GM19452 (cell line): Measurements from ENCODE around the gene CD151.
A peak's percentile ranks its signal among the peaks of the same experiment; 100 is the strongest.

Experiments
- ATAC-seq: cut with Tn5 transposase; IDR thresholded peaks from one replicate; pipeline ENCODE4 v1.9.1; 2021; ENCODE audit not compliant: unreplicated experiment

CD151 gene

DNA sequence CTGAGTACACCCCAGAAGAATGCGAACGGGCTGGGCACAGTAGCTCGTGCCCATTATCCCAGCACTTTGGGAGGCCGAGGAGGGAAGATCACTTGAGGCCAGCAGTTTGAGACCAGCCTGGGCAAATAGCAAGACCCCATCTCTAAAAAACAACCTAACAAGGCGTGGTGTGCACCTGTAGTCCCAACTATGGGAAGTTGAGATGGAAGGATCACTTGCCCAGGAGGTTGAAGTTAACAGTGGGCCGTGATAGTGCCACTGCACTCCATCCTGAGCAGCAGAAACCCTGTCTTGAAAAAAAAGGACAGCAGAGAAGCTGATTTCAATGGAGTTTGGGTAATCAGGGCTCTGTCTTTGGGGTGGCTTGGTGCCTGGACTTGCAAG, 19.7 kb upstream of the CD151 start:
- ATAC-seq = no peak

DNA sequence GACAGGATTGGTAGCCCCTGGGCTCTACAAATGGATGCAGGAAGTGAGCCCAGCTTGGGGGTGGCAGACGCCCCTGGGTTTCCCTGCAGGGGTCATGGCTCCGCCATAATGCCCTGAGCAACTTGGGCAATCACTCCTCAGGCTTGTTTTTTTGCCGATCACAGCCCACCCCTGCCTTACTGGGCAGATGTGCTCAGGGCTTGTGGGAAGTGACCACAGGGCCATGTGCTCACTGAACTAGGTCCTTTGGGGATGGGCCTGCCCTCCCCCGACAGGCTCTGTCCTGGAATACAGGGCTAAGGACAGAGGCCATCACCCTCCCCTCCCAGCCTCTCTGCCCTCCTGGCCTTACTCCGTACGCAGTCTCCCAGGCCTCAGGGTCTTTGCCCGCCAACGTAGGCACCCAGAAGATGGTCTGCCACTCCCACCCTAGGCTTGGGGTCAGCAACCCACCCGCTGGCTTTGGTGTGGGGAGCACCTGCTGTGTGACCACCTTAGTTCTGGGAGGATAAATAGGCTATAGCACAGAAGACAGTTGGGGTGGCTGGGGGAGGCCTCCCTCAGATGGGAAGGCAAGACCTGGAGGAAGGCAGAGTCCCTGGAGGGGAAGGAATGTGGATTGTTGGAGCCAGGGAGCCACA, 19.2 kb upstream of the CD151 start:
- no peak for ATAC-seq

DNA sequence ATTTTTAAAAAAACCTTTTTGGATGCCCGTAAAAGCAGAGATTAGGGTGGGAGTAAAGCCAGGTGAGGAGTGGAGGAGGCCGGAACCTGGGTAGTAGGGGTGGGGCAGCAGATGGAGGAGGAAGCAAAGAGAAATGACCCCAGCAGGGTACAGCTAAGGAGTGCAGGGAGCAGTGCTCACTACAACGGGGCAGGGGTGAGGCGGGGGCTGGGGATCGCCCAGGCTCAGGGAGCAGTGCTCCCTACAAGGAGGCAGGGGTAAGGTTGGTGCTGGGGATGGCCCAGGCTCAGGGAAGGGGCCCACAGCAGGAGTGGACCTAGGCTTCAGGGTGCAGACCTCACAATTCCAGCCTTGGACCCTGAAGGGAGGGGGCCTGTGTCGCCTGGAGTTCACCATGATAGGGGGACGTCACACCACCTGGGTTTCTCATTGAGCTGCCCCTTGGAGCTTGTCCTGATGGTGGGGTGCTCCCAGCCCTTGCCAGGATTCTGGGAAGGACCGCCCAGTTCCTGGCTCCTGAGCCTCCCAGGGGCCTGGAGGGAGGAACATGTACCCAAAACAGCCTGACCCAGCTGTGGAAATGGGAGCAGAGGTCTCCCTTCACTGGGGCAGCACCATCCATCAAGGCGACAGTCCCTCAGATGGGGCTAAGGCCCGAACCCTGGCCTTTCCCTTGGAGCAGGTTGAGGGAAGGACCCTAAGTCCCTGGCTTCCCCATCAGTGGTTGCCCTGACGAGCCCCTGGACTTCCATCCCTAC, 16.9 kb upstream of the CD151 start:
- no peak for ATAC-seq

DNA sequence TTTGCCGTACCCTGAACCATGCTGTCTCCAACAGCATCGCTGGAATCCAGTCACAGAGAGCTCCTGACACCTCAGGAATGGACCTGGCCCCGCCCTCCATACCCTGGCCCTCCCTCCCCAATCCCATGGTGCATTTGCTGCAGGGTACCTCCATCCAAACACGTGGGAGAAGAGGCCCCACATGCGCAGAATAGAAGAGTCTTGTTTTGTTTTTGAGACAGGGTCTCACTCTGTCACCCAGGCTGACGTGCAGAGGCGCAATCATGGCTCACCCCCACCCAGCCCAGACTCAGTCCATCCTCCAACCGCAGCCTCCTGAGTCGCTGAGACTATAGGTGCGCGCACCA, 16.3 kb upstream of the CD151 start:
- no peak for ATAC-seq

DNA sequence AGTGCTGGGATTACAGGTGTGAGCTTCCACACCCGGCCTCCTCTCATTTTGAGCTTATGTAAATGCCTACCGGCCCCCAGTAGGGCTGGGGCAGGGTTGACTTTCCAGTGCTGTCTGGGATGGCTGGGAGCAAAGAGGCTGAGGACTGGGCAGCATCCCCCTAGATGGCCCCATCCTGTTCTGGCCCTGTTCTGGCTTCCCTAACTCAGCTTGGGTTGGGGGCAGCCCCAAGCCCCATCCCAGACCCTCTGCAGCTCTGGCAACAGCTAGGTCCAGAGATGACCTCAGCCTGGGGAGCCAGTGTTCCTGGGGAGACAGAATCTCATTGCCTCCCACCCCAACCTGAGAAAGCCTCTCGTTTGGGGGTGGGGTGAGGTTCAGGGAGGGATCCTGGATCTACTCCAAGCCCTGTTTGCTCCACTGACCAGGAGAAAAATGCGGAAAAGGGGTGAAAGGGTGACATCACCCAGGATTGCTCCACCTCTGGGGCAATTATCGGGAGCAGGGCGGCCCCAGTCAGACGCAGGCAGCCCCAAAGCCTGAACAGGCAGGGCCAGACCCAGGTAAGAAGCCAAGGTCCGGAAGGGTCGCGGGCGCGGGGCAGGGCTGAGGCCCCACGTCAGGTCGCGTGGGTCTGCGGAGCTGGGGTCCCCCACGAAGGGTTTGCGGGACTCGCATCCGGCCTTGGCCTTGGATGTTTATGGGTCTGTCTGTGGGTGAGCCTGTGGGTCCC, 14.2 kb upstream of the CD151 start, which contains the start of gene PNPLA2:
Gene PNPLA2, plus strand, starts transcription at position 519 of the 733 bp plus-strand sequence. CDS start 805 bp downstream, outside the sequence.
- no peak for ATAC-seq

DNA sequence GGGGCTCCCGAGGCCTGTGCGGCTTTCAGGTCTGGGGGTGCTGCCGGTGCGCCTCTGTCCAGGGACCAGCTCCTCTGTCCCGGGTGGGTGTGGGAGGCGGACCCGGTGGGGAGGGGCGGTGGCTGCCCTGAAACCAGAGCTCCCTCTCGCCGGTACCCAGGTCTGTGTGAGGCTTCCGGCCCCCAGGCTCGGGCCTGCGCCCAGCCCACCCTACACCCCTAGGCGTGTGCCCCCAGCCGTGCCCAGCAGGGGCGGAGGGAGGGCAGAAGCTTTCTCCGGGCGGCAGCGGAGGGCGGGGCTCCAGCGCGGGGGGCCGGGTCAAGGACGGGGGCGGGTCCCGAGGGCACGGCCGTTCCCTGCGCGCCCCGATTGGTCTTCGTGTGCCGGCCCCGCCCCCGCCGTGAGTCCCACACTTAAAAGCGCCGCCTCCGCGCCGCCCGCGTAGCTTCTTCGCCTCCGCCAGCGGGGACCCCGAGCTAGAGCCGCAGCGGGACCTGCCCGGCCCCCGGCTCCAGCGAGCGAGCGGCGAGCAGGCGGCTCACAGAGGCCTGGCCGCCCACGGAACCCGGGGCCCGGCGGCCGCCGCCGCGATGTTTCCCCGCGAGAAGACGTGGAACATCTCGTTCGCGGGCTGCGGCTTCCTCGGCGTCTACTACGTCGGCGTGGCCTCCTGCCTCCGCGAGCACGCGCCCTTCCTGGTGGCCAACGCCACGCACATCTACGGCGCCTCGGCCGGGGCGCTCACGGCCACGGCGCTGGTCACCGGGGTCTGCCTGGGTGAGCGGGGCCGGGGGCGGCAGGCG, 13.4 kb upstream of the CD151 start:
- ATAC-seq = peak; percentile 58

DNA sequence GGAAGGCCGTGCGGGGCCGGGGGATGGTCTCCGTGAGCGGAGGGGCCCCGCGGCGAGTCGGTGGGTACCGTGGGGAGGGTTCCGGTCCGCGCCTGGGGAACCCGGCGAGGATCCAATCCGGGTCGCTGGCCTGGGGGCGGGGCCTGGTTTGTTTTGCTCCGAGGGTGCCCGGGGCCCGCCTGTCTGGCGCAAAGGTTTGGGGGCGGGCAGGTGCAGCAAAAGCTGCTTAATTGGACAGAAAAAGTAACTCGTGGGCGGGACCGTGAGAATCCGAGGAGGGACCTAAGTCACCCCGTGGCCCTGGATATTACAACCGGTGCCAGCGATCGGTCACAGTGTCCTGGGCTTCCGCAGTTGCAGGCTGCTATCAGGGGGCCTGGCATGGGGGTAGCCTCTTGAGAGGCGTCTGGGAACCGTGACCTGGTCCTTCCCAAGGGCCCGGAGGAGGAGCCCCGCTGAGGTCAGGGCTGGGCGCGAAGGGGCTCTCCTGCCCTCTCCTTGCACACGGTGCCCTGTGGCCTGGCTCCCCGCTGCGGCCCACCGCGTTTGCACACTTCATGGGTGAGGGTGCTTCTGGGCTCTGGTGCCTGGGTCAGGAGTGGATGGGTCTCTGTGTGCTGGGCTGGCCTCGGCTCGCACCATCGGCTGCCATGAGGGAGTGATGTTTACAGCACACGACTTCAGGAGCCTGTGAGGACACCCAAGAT, 12.7 kb upstream of the CD151 start:
- ATAC-seq = peak; percentile 55

DNA sequence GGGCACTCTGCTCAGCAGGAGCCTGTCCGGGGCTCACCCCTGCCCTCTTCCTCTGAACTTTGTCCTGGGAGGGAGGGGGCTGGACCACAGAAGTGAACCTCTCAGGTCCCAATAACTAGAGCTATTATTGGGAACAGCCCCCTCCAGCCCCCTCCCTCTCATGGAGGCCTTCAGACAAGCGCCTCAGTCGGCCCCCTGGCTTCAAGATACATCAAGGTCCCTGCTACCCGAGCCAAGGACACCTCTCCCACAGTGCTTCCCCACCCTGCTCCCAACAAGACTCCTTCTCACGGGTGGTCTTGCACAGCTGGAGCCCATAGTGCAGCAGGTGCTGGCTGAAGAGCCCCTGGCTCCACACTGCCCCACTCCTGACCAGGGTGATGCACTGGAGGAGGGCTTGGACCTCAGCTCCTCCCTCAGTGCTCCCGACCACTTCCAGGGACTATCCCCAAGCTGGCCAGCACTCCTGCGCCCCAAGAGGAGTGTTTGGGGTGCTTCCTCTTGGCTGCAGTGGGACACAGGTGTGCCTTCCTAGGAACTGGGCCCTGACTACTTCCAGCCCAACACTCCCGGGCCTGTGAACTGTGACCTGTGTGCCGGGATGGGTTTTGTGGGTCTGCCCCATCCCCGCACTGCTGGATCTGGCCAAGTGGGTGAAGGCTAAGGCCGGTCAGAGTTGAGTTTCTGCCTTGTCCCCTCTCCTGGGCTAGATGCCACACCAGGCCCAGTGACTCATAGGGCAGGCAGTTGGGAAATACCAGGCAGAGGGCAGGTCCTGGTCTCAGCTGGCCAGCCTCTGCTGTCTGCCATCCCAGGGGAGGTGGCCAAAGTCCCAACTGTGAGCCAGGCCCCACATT, 11.9 kb upstream of the CD151 start:
- no peak for ATAC-seq

DNA sequence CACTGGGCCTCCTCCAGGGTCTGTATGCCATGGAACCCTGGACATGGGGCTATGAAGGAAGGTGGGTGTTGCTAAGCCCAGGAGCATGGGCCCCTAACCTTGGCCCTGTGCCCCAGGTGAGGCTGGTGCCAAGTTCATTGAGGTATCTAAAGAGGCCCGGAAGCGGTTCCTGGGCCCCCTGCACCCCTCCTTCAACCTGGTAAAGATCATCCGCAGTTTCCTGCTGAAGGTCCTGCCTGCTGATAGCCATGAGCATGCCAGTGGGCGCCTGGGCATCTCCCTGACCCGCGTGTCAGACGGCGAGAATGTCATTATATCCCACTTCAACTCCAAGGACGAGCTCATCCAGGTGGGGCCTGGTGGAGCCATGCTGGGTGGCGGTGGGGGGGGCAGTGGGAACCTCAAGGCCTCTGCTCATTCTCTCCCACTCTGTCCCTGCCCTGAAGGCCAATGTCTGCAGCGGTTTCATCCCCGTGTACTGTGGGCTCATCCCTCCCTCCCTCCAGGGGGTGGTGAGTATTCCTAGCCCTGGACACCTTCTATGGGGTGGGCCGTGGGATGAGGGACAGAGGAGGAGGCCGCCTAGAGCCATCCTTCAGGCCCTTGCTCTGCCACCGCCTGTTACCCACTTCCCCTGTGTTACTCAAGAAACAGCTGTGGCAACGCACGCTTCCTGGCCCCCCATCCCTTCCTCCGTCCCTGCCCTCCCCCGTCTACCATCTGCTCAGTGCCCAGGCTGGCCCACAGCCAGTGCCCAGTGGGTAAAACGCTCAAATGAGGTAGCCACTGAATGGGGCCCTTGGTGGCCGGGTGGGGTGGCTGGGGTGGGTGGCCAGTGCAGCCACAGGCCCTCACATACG, 11.0 kb upstream of the CD151 start:
- ATAC-seq = no peak

DNA sequence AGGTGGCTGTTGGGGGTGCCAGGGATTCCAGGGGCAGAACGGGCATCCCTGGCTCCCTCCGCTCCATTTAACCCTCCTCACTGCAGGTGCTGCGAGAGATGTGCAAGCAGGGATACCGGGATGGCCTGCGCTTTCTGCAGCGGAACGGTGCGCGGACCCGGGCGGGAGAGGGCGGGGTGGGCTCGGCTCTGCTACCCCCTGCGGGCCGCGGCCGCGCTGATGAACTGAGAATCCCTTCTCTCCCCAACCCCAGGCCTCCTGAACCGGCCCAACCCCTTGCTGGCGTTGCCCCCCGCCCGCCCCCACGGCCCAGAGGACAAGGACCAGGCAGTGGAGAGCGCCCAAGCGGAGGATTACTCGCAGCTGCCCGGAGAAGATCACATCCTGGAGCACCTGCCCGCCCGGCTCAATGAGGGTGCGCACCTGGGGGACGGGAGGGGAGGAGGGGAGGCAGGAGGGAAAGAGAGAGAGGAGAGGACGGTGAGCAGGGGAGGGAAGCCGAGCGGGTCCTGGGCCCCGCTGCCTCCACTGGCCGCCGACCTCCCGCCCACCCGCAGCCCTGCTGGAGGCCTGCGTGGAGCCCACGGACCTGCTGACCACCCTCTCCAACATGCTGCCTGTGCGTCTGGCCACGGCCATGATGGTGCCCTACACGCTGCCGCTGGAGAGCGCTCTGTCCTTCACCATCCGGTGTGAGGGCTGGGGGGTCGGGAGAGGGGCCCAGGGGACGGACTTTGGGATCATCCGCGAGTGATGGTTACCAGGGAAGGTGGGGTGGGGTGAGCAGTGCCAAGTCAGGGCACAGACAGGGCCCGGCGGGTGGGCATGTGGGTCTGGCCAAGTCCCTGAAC, 9.1 kb upstream of the CD151 start:
- ATAC-seq = no peak

DNA sequence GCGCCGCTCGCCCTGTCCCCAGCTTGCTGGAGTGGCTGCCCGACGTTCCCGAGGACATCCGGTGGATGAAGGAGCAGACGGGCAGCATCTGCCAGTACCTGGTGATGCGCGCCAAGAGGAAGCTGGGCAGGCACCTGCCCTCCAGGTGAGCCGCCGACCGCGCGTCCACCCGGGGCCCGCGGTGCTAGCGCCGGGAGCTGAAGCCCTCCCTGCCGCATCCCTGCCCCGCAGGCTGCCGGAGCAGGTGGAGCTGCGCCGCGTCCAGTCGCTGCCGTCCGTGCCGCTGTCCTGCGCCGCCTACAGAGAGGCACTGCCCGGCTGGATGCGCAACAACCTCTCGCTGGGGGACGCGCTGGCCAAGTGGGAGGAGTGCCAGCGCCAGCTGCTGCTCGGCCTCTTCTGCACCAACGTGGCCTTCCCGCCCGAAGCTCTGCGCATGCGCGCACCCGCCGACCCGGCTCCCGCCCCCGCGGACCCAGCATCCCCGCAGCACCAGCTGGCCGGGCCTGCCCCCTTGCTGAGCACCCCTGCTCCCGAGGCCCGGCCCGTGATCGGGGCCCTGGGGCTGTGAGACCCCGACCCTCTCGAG, 8.4 kb upstream of the CD151 start:
- ATAC-seq = no peak

DNA sequence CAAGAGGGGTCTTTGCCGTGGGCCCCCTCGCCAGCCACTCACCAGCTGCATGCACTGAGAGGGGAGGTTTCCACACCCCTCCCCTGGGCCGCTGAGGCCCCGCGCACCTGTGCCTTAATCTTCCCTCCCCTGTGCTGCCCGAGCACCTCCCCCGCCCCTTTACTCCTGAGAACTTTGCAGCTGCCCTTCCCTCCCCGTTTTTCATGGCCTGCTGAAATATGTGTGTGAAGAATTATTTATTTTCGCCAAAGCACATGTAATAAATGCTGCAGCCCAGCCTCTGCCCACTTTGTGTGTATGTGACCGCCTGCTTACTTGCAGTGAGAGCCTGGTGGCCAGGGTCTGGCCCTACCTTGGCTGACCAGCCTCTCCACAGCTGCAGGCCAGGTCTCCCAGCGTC, 7.8 kb upstream of the CD151 start:
- no peak for ATAC-seq

DNA sequence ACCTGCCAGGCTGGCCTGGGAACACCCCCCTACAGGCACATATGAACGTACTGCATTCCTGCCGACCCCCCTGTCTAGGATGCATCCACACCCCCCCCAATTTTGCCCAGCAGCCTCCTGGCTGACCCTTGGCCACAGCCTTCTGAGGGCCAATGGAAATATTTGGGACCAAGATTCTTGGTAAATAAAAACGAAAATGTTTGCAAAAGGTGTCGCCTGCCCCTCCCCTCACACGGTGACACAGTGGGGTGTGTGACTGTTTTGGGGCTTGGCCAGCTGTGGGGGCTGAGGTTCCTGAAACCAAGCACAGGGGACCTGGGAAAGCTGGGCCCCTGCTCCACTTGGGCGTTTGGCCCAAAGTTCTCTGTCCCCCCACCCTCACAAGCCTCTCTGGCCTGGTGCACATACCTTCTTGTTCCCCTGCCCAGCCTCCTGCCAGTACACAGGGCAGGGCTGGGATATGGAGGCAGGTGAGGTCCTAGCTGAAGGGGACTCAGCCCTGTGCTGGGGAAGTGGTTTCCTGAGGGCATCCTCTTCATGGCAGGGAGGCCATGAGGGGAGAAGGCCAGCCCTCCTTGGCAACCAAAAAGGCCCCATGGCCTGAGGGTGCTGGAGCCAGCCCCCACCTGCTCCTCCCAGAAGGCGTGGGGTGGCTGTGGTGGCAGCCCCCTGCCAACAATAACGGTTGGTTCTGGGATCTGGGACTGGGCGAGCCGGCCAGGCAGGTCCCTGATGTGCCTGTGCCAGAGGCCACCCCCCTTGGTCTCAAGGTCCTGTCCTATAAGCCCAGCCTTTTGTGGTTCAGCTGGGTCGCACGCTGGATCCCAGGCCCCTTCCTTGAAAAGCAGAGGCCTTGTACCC, 7.2 kb upstream of the CD151 start:
- no peak for ATAC-seq

DNA sequence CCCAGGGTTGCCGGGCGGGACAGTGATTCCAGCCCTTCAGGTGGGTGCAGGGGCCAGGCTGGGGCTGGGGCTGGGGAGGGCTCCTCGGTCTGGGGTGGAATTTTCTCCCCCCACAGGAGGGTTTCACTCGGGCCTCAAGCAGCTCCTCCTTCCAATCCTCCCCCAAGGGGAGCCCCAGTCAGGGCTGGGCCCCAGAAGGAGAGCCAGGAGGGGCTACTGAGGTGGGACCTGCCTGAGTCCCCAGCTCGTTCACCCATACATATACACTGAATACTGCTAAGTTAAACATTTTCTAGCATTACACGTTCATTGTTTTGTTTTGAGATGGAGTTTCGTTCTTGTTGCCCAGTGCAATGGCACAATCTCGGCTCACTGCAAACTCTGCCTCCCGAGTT, 6.5 kb upstream of the CD151 start:
- no peak for ATAC-seq

DNA sequence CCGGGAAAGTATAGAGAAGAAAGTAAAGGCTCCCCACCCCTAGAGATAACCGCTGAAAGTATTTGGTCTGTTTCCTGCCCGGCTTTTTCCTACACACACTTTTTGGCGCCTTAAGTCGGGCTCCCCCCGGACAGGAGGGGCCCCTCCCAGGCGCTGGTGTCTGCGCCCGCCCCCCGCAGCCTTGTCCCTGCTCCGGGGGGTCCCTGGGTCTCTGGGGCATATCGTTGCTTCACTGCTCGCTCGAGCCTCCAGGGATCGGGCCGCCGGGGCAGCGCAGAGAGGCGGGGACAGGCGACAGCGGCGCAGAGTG, 6.0 kb upstream of the CD151 start:
- ATAC-seq = peak; percentile 6

DNA sequence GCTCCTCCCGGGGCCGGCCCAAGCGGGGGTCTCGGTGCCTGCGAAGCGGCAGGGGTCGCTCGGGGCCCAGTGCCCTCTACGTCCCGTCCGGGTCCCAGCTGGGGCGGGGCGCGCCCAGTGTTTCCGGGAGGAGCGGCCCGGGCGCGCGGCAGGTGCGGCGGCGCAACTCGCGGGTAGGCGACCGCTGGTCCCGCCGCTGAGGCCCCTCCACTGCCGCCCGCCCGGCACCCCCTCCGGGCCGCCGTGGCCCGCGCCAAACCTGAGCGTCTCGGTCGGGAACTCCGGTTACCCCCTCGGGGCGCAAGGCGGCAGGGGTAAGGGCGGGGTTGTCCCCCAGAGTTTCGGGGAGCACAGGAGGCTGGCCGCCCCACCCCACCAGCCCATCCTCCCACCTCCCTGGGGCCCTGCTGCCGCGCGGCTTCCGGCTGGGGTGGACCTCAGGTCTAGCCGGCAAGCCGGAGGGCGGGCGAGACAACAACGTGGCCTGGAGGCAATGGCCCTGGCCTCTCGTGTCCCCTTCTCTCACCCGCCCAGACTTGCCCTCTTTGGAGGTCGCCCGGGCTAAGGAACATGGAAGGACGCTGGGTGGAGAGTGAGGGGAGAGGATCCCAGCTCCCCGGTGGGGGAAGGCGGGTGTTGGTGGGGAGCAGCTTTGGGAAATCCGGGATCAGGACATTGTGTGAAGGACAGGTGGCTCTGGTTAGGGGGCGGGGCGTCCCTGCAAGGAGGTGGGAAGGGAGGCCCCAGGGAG, 5.4 kb upstream of the CD151 start:
- peak; percentile 43 for ATAC-seq
